H1 (cell line): ENCODE results near the gene PTPRR.

Experiments used
- BRCA1 ChIP-seq: IDR thresholded peaks from 2 replicates; pipeline ENCODE4 v1.6.1; 2012; ENCODE audit warnings: low read depth, low read length, improper control_type of control experiment
- CEBPB ChIP-seq: IDR thresholded peaks from 2 replicates; pipeline ENCODE4 v1.6.1; 2012; ENCODE audit warnings: low read depth, low read length
- CTCF ChIP-seq, 3 experiments: IDR thresholded peaks; 1 replicate in 2 of 3; 2 replicates in 1 of 3; pipeline versions ENCODE4 v1.5.1 to v1.6.1; 2011; ENCODE audit warnings: low read length in 3 of 3, mild to moderate bottlenecking in 3 of 3, inconsistent platforms in 2 of 3, low read depth in 1 of 3, moderate library complexity in 1 of 3; ENCODE audit not compliant: insufficient read depth in 1 of 3; ENCODE audit errors: control extremely low read depth in 1 of 3
- EZH2 ChIP-seq: fragments of 200-600 bp; sonication (generic); IDR thresholded peaks from 2 replicates; pipeline ENCODE4 v1.7.1; 2012; ENCODE audit warnings: low read depth, mild to moderate bottlenecking, moderate library complexity, low read length, inconsistent platforms; ENCODE audit not compliant: severe bottlenecking
- POLR2A ChIP-seq, 2 experiments: IDR thresholded peaks; 1 replicate in 1 of 2; 2 replicates in 1 of 2; pipeline ENCODE4 v1.6.1; 2011; ENCODE audit warnings: low read depth in 2 of 2, low read length in 2 of 2, mild to moderate bottlenecking in 2 of 2; ENCODE audit errors: control extremely low read depth in 1 of 2
- POLR2AphosphoS5 ChIP-seq: IDR thresholded peaks from 2 replicates; pipeline ENCODE4 v1.6.1; 2011; ENCODE audit warnings: low read depth, low read length
- RAD21 ChIP-seq, 2 experiments: IDR thresholded peaks in 1 of 2; conservative IDR thresholded peaks in 1 of 2; 2 replicates each; pipeline ENCODE4 v1.6.1; 2011; ENCODE audit warnings: low read depth in 2 of 2, low read length in 2 of 2, improper control_type of control experiment in 1 of 2, inconsistent platforms in 1 of 2, mild to moderate bottlenecking in 1 of 2, moderate library complexity in 1 of 2
- SUZ12 ChIP-seq: fragments of 200-600 bp; sonication (generic); IDR thresholded peaks from 2 replicates; pipeline ENCODE4 v1.6.1; 2012; ENCODE audit warnings: mild to moderate bottlenecking, inconsistent platforms, low read length, moderate library complexity, mixed read lengths
- TAF1 ChIP-seq: IDR thresholded peaks from 2 replicates; pipeline ENCODE4 v1.6.1; 2011; ENCODE audit warnings: mild to moderate bottlenecking, low read depth, low read length
- TCF12 ChIP-seq: IDR thresholded peaks from 2 replicates; pipeline ENCODE4 v1.6.1; 2011; ENCODE audit warnings: low read depth, mild to moderate bottlenecking, low read length
- ZNF274 ChIP-seq: IDR thresholded peaks from 2 replicates; pipeline ENCODE4 v1.7.0; 2012; ENCODE audit warnings: low read length, borderline replicate concordance; ENCODE audit errors: extremely low read depth

DNA sequence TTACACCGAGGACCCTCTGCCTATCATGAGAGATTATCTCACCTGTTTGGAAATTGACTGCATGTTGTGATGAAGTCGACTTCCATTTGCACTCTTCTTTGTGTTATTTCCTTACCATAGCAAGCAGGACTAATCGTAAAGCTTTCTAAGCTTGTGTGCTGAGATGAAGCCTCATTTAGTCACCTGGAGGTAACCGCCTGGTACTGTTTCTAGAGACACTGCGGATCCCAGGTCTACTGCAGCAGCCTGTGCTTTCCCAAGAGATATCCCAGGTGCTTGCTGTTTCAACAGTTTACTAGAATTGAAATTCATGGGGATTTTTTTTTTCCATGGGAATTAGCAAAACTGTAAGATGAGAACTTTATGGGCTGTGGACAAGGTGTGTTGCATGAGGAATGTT lies 131.8 kb downstream of the PTPRR start:
- TF ChIP-seq TAF1 (no peak), POLR2A (IDR thresholded peaks at IDR 0.05; ENCODE audit: control extremely low read depth in 1 of 2, low read depth in 2 of 2, low read length in 2 of 2) (no peak), POLR2AphosphoS5 (no peak), ZNF274 (no peak), CTCF (IDR thresholded peaks at IDR 0.05; ENCODE audit: control extremely low read depth in 1 of 3, insufficient read depth in 1 of 3, low read depth in 1 of 3, low read length in 3 of 3) (no peak), BRCA1 (no peak), RAD21 (IDR thresholded peaks at IDR 0.05 in 1 of 2, conservative IDR thresholded peaks at IDR 0.05 in 1 of 2; ENCODE audit: low read depth in 2 of 2, low read length in 2 of 2) (no peak), EZH2 (no peak), CEBPB (no peak), TCF12 (no peak), SUZ12 (no peak)
